HEK293 (cell line): ENCODE measurements around the gene SRBD1.

ENCODE experiments used
- CTCF ChIA-PET: fragments of 350-600 bp; formaldehyde crosslinking; extraction: SDS; loops from one replicate; lab custom pipeline; 2021; ENCODE audit warnings: antibody characterized with exemption; lab: Yijun Ruan, JAX
- POLR2A ChIA-PET: fragments of 300-600 bp; formaldehyde crosslinking; extraction: SDS; loops from one replicate; lab custom pipeline; 2020; ENCODE audit warnings: antibody characterized with exemption, inconsistent platforms; lab: Yijun Ruan, JAX
- H3K27ac ChIP-seq: fragments of 200-500 bp; sonication (Bioruptor generic); 2 replicates; pipeline ENCODE4 v1.5.1; 2014; ENCODE audit warnings: low read depth, low read length, control low read depth, inconsistent platforms; ENCODE audit errors: extremely low read depth
- H3K36me3 ChIP-seq, 2 experiments: fragments of 200-500 bp in 1 of 2; sonication (Bioruptor generic) in 1 of 2; 1 replicate in 1 of 2; 2 replicates in 1 of 2; pipeline ENCODE4 v1.5.1; 2014 to 2017; ENCODE audit warnings: inconsistent platforms in 2 of 2, low read length in 2 of 2; ENCODE audit not compliant: control insufficient read depth in 2 of 2, insufficient read depth in 1 of 2
- H3K4me1 ChIP-seq: fragments of 200-500 bp; sonication (Bioruptor generic); 2 replicates; pipeline ENCODE4 v1.5.1; 2014; ENCODE audit warnings: mild to moderate bottlenecking, low read length, inconsistent platforms; ENCODE audit not compliant: control insufficient read depth, insufficient read depth
- H3K4me3 ChIP-seq: 2 replicates; pipeline ENCODE4 v1.5.1; 2011; ENCODE audit warnings: low read depth, mild to moderate bottlenecking, control low read depth, low read length, moderate library complexity
- H3K9me3 ChIP-seq: fragments of 200-500 bp; sonication (Bioruptor generic); 2 replicates; pipeline ENCODE4 v1.5.1; 2014; ENCODE audit warnings: low read depth, low read length, inconsistent platforms; ENCODE audit not compliant: control insufficient read depth, insufficient read depth
- FEZF1 ChIP-seq: fragments of 450-650 bp; formaldehyde crosslinking; IDR thresholded peaks from 2 replicates; pipeline ENCODE4 v1.5.1; 2016; ENCODE audit warnings: missing biosample characterization, missing genetic modification characterization
- TCF7L2 ChIP-seq: IDR thresholded peaks from 2 replicates; pipeline ENCODE4 v1.6.1; 2011; ENCODE audit warnings: low read depth, mild to moderate bottlenecking, inconsistent platforms, low read length, moderate library complexity, borderline replicate concordance
- ZNF140 ChIP-seq: fragments of 450-650 bp; formaldehyde crosslinking; IDR thresholded peaks from 2 replicates; pipeline ENCODE4 v1.5.1; 2016; ENCODE audit warnings: missing biosample characterization, missing genetic modification characterization
- ZNF221 ChIP-seq: fragments of 450-650 bp; formaldehyde crosslinking; IDR thresholded peaks from 2 replicates; pipeline ENCODE4 v1.5.1; 2017; ENCODE audit warnings: missing biosample characterization, missing genetic modification characterization, borderline replicate concordance
- ZNF23 ChIP-seq: fragments of 450-650 bp; formaldehyde crosslinking; IDR thresholded peaks from 2 replicates; pipeline ENCODE4 v1.5.1; 2016; ENCODE audit warnings: missing biosample characterization, missing genetic modification characterization, borderline replicate concordance
- ZNF311 ChIP-seq: fragments of 450-650 bp; formaldehyde crosslinking; IDR thresholded peaks from 2 replicates; pipeline ENCODE4 v1.5.1; 2017; ENCODE audit warnings: missing biosample characterization, missing genetic modification characterization, borderline replicate concordance
- ZNF335 ChIP-seq: fragments of 450-650 bp; formaldehyde crosslinking; conservative IDR thresholded peaks from 2 replicates; pipeline ENCODE4 v1.5.1; 2016; ENCODE audit warnings: missing biosample characterization, missing genetic modification characterization
- ZNF426 ChIP-seq: fragments of 450-650 bp; formaldehyde crosslinking; IDR thresholded peaks from 2 replicates; pipeline ENCODE4 v1.5.1; 2017; ENCODE audit warnings: missing biosample characterization, missing genetic modification characterization, mild to moderate bottlenecking, inconsistent platforms, moderate library complexity
- ZNF433 ChIP-seq: fragments of 450-650 bp; formaldehyde crosslinking; IDR thresholded peaks from 2 replicates; pipeline ENCODE4 v1.5.1; 2016; ENCODE audit warnings: missing biosample characterization, missing genetic modification characterization, low read depth
- ZNF621 ChIP-seq: fragments of 450-650 bp; formaldehyde crosslinking; IDR thresholded peaks from 2 replicates; pipeline ENCODE4 v1.5.1; 2017; ENCODE audit warnings: missing biosample characterization, missing genetic modification characterization
- ZNF624 ChIP-seq: fragments of 450-650 bp; formaldehyde crosslinking; IDR thresholded peaks from 2 replicates; pipeline ENCODE4 v1.5.1; 2017; ENCODE audit warnings: missing biosample characterization, missing genetic modification characterization
- ZNF830 ChIP-seq: fragments of 450-650 bp; IDR thresholded peaks from 2 replicates; pipeline ENCODE4 v1.5.0; 2018; ENCODE audit warnings: missing biosample characterization, missing genetic modification characterization, low read depth, mild to moderate bottlenecking, moderate library complexity
- ZSCAN30 ChIP-seq: fragments of 450-650 bp; IDR thresholded peaks from 2 replicates; pipeline ENCODE4 v1.5.1; 2018; ENCODE audit warnings: missing biosample characterization, mild to moderate bottlenecking, missing genetic modification characterization, moderate library complexity
- TF ChIP-seq, protein P1 (sequence below): fragments of 450-650 bp; formaldehyde crosslinking; conservative IDR thresholded peaks from 2 replicates; pipeline ENCODE4 v1.5.1; 2016; ENCODE audit warnings: low read depth, missing biosample characterization, missing genetic modification characterization
- TF ChIP-seq, protein P2 (sequence below): fragments of 450-650 bp; formaldehyde crosslinking; IDR thresholded peaks from 2 replicates; pipeline ENCODE4 v1.5.1; 2017; ENCODE audit warnings: missing biosample characterization, missing genetic modification characterization
- TF ChIP-seq, protein P3 (sequence below): fragments of 450-650 bp; formaldehyde crosslinking; IDR thresholded peaks from 2 replicates; pipeline ENCODE4 v1.5.1; 2016; ENCODE audit warnings: missing biosample characterization, missing genetic modification characterization, borderline replicate concordance
- TF ChIP-seq, protein P4 (sequence below): fragments of 450-650 bp; formaldehyde crosslinking; IDR thresholded peaks from 2 replicates; pipeline ENCODE4 v1.5.1; 2016; ENCODE audit warnings: missing biosample characterization, missing genetic modification characterization
- TF ChIP-seq, protein P5 (sequence below): fragments of 450-650 bp; formaldehyde crosslinking; IDR thresholded peaks from 2 replicates; pipeline ENCODE4 v1.5.1; 2016; ENCODE audit warnings: missing biosample characterization, missing genetic modification characterization, low read depth

The SRBD1 gene

DNA sequence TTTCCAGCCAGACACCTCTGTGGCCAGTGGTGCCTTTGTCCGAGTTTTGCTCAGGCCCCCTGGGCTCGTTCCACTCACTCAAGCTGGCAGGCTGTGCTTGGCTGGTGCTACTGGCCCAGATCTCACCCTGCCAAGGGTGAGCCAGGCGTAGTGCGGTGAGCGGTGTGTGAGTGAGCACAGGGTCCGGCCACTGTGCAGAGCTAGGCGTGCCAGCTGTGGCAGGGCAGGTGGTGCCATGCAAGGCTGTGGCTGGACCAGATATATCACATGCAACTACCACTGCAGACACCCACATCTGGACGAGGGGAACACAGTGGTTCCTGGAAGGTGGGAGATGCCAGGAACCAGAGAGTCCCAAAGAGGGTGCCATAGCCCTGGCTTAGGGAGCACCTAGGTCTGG is 70.1 kb downstream of the SRBD1 start:
- ChIA-PET CTCF (no interaction called here), POLR2A (no interaction called here)
- peaks cover 0 to 53% of the 10 kb centered on the region in 2 experiments for H3K36me3 ChIP-seq
- no peak overlapping the region for H3K4me3 ChIP-seq
- no peaks in the 10 kb centered on the region for H3K9me3 ChIP-seq
- no peaks in the 10 kb centered on the region for H3K4me1 ChIP-seq
- H3K27ac ChIP-seq: no peak overlapping the region
- TF ChIP-seq, protein P1, sequence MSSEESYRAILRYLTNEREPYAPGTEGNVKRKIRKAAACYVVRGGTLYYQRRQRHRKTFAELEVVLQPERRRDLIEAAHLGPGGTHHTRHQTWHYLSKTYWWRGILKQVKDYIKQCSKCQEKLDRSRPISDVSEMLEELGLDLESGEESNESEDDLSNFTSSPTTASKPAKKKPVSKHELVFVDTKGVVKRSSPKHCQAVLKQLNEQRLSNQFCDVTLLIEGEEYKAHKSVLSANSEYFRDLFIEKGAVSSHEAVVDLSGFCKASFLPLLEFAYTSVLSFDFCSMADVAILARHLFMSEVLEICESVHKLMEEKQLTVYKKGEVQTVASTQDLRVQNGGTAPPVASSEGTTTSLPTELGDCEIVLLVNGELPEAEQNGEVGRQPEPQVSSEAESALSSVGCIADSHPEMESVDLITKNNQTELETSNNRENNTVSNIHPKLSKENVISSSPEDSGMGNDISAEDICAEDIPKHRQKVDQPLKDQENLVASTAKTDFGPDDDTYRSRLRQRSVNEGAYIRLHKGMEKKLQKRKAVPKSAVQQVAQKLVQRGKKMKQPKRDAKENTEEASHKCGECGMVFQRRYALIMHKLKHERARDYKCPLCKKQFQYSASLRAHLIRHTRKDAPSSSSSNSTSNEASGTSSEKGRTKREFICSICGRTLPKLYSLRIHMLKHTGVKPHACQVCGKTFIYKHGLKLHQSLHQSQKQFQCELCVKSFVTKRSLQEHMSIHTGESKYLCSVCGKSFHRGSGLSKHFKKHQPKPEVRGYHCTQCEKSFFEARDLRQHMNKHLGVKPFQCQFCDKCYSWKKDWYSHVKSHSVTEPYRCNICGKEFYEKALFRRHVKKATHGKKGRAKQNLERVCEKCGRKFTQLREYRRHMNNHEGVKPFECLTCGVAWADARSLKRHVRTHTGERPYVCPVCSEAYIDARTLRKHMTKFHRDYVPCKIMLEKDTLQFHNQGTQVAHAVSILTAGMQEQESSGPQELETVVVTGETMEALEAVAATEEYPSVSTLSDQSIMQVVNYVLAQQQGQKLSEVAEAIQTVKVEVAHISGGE (tag by site-specific recombination): no peak
- TF ChIP-seq ZNF23 (tag by site-specific recombination) (no peak), ZNF624 (tag by site-specific recombination) (no peak), ZNF426 (tag by site-specific recombination) (no peak)
- TF ChIP-seq, all 188 proteins: peak for 0

DNA sequence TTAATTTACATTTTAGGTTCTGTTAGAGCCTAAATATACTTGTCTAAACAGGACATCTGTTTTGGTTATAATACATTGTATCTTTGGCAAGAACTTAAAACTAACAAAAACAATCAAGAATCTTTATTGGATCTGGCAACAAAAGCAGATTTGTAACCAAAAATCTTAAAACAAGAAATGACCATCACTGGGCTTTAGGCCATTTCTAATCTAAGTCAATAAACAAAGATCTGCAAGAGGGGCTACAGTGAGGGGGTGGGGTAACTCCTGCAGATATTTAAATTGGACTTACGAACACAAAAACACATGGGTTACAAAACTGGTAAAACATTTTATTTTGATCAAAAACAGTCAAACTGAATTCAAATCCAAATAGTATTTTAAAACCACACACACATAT is 77.3 kb downstream of the SRBD1 start:
- 0 out of 2 replicates have a peak, but pooled peaks have one; percentile 22 for TF ChIP-seq FEZF1 (tag by site-specific recombination)
- TF ChIP-seq, protein P2, sequence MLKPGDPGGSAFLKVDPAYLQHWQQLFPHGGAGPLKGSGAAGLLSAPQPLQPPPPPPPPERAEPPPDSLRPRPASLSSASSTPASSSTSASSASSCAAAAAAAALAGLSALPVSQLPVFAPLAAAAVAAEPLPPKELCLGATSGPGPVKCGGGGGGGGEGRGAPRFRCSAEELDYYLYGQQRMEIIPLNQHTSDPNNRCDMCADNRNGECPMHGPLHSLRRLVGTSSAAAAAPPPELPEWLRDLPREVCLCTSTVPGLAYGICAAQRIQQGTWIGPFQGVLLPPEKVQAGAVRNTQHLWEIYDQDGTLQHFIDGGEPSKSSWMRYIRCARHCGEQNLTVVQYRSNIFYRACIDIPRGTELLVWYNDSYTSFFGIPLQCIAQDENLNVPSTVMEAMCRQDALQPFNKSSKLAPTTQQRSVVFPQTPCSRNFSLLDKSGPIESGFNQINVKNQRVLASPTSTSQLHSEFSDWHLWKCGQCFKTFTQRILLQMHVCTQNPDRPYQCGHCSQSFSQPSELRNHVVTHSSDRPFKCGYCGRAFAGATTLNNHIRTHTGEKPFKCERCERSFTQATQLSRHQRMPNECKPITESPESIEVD (tag by site-specific recombination): no peak
- H3K9me3 ChIP-seq: no peaks in the 10 kb centered on the region
- H3K4me1 ChIP-seq: peaks cover 6% of the 10 kb centered on the region
- H3K36me3 ChIP-seq: peaks cover 0 to 13% of the 10 kb centered on the region in 2 experiments; a peak in 1 of 3 replicates
- no peak overlapping the region for H3K4me3 ChIP-seq
- ChIA-PET CTCF (no interaction called here), POLR2A (no interaction called here)
- no peak overlapping the region for H3K27ac ChIP-seq

DNA sequence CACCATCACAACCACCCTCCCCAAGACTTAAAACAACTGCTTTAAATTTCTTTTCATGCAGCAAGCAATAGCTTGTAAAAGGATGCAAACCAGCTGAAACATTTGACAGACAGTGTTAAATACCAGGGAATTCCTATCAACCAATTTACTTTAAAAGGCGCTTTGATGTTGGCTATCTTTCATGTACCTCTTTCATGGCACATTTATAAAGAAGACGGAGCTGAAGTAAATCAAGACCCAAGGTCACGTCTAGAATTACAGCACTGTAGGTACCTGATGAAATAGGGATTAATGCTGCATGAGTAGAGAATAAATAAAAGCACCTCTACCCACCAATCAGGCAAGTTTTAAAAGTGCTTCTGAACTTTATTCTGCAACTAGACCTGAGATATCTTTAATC is 78.9 kb downstream of the SRBD1 start:
- POLR2A ChIA-PET: no interaction called here
- Histone ChIP-seq H3K9me3 (no peaks in the 10 kb centered on the region), H3K4me1 (peaks cover 6% of the 10 kb centered on the region), H3K27ac (no peak overlapping the region), H3K4me3 (no peak overlapping the region), H3K36me3 (no peaks in the 10 kb centered on the region)
- CTCF ChIA-PET: no interaction called here
- TF ChIP-seq ZSCAN30 (tag by site-specific recombination) (no peak), ZNF621 (tag by site-specific recombination) (no peak), ZNF311 (tag by site-specific recombination) (no peak), ZNF335 (no peak), ZNF140 (tag by site-specific recombination) (no peak), ZNF221 (tag by site-specific recombination) (no peak), ZNF830 (no peak), ZNF433 (no peak), TCF7L2 (no peak), ZNF426 (tag by site-specific recombination) (no peak)
- TF ChIP-seq, protein P3, sequence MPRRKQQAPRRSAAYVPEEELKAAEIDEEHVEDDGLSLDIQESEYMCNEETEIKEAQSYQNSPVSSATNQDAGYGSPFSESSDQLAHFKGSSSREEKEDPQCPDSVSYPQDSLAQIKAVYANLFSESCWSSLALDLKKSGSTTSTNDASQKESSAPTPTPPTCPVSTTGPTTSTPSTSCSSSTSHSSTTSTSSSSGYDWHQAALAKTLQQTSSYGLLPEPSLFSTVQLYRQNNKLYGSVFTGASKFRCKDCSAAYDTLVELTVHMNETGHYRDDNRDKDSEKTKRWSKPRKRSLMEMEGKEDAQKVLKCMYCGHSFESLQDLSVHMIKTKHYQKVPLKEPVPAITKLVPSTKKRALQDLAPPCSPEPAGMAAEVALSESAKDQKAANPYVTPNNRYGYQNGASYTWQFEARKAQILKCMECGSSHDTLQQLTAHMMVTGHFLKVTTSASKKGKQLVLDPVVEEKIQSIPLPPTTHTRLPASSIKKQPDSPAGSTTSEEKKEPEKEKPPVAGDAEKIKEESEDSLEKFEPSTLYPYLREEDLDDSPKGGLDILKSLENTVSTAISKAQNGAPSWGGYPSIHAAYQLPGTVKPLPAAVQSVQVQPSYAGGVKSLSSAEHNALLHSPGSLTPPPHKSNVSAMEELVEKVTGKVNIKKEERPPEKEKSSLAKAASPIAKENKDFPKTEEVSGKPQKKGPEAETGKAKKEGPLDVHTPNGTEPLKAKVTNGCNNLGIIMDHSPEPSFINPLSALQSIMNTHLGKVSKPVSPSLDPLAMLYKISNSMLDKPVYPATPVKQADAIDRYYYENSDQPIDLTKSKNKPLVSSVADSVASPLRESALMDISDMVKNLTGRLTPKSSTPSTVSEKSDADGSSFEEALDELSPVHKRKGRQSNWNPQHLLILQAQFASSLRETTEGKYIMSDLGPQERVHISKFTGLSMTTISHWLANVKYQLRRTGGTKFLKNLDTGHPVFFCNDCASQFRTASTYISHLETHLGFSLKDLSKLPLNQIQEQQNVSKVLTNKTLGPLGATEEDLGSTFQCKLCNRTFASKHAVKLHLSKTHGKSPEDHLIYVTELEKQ (tag by site-specific recombination): no peak
- TF ChIP-seq, protein P4, sequence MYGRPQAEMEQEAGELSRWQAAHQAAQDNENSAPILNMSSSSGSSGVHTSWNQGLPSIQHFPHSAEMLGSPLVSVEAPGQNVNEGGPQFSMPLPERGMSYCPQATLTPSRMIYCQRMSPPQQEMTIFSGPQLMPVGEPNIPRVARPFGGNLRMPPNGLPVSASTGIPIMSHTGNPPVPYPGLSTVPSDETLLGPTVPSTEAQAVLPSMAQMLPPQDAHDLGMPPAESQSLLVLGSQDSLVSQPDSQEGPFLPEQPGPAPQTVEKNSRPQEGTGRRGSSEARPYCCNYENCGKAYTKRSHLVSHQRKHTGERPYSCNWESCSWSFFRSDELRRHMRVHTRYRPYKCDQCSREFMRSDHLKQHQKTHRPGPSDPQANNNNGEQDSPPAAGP (tag by site-specific recombination): no peak
- TF ChIP-seq, protein P5, sequence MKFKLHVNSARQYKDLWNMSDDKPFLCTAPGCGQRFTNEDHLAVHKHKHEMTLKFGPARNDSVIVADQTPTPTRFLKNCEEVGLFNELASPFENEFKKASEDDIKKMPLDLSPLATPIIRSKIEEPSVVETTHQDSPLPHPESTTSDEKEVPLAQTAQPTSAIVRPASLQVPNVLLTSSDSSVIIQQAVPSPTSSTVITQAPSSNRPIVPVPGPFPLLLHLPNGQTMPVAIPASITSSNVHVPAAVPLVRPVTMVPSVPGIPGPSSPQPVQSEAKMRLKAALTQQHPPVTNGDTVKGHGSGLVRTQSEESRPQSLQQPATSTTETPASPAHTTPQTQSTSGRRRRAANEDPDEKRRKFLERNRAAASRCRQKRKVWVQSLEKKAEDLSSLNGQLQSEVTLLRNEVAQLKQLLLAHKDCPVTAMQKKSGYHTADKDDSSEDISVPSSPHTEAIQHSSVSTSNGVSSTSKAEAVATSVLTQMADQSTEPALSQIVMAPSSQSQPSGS (tag by site-specific recombination): no peak
